GM18508 (cell line): ENCODE results near the gene TRAK1.

Experiments
- ATAC-seq: cut with Tn5 transposase; IDR thresholded peaks from one replicate; pipeline ENCODE4 v1.9.1; 2021; ENCODE audit warnings: moderate number of reproducible peaks; ENCODE audit not compliant: insufficient read depth, unreplicated experiment

The TRAK1 gene

DNA sequence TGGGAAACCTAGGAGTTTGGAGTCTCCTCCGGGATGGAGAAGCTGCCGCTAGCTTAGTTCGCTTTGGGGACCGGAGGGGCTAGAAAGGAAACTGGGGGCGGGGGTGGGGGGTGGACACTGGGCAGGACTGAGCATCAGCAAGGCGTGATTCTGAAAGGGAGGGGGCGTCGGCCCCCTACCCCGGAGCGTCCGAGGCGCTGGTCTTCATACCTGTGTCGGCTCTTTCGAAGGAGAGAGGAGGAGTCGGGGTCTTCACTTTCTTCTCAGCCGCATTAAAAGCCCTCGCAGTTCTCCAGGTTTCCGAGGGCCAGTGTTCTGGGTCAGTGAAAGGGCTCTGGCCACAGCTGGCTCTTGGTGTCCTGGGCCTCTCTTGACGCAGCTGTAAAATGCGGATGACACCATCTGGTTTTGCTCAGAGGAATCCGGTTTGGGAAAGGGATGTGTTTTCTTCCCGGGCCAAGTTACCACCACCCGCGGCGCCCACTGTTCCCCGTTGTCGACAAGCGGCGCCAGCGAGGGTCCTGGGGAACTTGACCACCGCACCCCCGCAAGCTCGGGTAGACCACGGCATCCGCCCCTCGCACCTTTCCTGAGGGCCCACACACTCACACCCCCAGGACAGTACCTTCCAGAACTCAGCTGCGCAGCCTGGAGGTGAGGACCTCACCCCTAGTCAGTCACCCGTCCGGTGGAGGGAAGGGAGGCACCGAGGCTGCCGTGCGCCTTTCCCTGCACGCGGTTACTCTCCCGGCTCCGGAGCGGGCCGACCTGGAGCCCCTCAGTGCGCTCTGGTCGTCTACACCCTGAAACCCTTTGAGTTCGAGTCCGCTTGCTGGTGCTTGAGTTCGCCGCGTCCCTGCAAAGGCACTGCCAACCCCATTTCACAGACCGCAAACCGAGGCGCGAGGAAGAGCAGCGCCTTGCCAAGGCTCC is 174.2 kb downstream of the TRAK1 start:
- no peak for ATAC-seq

DNA sequence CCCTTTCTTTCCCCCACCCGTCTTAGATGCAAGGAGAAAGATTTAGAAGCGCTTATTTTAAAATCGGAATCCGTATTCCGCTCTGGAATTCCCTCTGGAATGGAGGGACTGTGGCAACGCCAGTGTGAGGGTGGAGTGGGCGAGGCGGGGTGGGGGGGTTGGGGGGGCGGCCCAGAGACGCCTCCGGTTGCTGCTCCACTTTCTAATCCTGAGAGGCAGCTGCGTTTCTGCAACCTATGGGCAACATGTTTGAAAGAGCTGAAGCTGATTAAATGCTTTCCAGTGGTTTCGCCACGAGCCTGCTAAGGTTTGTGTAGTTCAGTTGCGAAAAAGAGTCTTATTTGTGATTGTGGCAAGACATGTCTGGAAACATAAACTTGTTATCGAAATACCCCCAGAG is 174.9 kb downstream of the TRAK1 start, which contains the start of gene CCK:
TSS of gene CCK (minus strand) at position 101 of the 400 bp plus-strand sequence. CDS start 2,555 bp downstream, outside the sequence.
- ATAC-seq = no peak

DNA sequence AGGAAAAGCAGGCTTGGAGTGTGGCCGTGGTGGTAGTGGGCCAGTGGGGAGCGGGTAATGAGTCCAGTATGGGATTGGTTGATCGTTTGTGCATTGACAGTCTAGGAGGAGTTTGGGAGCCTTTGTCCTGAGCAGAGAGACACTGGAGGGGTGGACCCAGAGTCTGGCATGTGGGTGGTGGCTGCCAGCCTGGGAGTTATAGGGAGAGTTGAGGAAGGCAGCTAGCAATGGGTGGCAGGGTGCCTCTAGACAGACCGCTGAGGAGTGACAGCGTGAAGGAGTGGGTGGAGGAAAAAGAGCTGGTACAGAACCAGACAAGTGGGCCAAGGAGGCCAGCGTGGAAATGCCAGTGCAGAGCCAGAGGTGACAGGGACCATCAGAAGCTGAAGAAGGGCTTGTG is 176.7 kb downstream of the TRAK1 start:
- no peak for ATAC-seq

DNA sequence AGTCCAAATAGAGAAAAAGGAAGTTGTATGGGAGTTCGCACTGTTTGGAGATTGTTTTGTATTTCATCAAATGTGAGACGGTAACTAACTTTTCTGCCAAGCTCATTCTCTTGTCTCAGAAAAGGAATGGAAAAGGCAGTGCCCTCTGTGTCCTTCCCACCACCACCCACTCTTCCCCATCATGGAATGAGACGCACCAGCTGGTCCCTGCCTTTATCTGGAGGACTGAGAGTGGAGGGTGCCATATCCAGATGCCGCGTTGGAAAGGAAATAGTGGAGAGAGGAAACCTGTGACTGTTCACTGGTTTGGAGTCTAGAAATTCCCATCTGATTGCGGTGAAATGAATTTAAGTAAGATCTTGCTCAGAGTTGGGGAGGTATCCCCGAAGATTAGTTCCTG is 178.5 kb downstream of the TRAK1 start:
- ATAC-seq = no peak

- ATAC-seq = no peak
These were observed 179.4 kb downstream of the TRAK1 start for GRCh38 chr3:42270561-42270960.

GRCh38 chr3:42271786-42272185 is 180.6 kb downstream of the TRAK1 start:
- no peak for ATAC-seq

DNA sequence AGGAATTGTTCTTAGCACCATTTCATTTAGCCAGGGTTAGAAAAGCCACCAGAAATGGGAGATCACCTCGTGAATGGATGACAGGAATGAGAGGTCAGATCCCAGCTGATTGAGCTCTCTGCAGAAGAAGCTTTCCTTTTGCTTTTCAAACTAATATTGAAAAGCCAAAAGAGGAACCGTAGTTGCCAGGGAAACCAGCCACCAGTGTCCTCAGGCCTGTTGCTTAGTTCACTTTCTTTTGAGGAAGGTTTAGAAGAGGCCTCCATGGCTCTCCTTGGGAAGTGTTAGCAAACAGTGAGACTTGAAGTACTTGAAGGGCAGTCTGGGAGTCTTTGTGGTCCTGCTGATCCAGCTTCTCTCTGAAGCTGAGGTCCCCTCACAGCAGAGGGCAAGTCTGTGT is 182.2 kb downstream of the TRAK1 start:
- ATAC-seq = no peak

DNA sequence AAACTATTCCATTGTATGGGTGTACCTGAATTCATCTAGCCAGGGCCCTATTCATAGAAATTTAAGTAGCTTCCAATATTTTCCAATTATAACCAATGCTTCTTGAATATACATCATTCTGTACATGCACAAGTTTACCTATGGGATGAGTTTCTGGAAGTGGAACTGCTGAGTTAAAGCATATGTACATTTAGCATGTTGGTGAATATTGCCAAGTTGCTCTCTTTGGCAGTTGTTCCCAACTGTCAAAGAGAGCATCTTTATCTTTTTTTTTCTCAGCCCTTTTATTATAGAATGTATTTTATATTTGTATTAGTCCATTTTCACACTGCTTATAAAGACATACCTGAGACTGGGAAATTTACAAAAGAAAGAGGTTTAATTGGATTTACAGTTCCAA is 183.1 kb downstream of the TRAK1 start:
- no peak for ATAC-seq

DNA sequence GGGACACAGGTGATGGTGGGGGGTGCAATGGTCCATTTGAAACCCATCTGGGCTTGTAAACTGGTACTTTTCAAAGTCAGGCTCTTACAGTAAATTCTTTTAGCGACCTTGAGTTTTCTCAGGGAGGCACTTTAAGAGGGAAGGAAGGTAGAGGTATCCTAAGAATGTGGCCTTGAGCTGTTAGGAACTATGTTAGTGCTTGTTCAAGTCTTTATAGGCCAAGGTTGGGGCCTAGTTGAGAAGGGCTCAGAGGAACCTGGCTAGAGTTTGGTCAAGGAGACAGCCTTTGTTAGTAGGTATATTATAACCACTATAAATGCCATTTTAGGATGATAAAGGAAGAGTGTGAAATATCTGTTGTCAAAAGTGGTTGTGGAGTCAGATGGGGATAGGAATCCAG is 184.1 kb downstream of the TRAK1 start:
- ATAC-seq = no peak
